Dedifferentiated amniotic fluid mesenchymal stem cell (primary cell): Measurements from ENCODE around the gene ITPR1.
A peak's percentile ranks its signal among the peaks of the same experiment; 100 is the strongest.

Source experiments
- DNase-seq: peaks from one replicate; pipeline ENCODE4 v3.0.0-alpha.2; 2016; ENCODE audit errors: extremely low spot score

Gene ITPR1

DNA sequence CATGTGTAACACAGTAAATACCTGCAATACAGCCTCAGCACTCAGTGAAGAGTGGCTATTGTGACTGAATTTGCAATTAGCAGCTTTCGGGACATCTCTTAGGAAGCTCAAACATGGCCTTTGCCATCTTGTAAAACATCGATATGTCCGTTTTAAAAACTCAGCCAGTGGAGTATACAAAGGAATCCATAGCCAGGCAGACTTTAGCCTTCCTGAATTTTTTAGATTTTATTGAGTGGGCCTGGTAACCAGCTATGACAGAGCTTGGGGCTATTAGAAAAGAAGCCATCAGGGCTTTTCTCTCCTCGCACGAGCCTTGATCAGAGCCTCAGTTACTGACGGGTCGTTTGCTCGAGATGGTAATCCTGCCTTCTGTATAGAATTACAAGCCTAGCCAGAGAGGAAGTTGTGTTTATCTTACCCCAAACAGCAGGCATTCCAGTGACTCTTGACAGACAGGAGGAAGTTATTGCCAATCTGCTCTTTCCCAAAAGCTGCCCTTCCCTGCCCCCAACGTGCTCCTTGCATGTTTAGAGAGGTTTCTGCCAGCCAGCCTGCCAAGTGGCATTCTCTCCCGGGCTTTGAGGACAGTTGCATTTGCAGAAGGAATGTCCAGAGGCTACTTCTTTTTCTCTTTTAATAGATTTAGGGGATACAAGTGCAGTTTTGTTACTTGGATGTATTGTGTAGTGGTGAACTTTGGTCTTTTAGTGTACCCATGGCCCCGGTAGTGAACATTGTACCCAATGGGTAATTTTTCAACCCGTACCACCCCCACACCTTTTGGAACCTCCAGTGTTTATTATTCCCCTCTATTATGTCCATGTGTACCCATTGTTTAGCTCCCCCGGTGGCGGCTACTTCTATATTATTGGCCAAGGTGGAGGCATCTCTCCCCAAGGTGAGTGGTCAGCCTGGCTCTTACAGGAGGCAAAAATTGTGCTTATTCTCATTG, 40.6 kb downstream of the ITPR1 start:
- peak; percentile 24 for DNase-seq

DNA sequence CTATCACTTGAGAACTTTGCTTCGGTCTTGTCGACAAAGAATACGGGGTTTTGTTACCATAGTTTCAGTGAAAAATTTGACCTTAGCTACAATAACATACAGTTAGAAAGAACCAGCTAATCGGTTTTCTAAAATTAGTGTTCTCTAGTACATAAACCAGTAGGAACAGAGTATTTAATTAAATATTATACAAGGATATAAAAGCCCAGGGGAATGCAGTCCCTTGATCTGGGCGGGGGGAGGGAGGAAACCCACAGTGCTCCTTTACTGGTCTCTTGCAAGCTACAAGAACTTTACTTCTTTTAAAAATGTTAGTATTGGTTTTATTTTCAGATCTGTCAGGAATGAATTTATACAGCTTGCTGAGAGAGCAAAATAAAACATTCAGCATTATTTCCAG, 41.8 kb downstream of the ITPR1 start:
- DNase-seq: no peak

DNA sequence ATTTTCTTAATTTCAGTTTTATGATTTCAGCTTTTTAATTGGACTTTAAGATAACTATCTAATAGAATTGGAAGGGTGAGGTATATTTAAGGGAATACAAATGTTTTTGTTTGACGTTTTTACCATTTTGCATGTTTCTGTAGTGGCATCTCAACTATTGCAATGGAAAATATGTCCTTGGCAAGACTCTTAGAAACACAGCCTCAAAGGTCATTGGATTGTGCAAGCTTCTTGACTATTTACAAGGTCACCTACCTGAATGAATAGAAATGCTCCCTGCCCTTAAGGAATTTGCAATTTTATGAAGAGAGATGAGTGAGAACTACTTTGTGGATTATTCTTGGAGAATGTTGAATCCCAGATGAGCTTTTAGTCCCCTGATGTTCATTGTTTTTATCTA, 43.1 kb downstream of the ITPR1 start:
- no peak for DNase-seq

DNA sequence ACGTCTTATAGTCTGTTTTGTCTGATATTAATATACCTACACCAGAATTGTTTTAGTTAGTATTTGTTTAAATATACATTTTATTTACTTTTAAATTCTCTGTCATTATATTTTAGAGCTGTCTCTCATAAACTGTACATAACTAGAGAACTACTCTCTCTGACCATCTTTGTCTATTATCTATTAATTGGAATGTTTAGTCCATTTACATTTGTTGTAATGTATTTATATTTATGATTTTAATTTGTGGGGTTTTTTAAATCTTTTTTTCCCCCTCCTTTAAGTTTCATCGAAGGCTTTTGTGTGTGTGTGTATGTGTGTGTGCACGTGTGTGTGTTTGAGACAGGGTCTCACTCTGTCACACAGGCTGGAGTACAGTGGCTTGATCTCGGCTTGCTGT, 47.1 kb downstream of the ITPR1 start:
- no peak for DNase-seq

DNA sequence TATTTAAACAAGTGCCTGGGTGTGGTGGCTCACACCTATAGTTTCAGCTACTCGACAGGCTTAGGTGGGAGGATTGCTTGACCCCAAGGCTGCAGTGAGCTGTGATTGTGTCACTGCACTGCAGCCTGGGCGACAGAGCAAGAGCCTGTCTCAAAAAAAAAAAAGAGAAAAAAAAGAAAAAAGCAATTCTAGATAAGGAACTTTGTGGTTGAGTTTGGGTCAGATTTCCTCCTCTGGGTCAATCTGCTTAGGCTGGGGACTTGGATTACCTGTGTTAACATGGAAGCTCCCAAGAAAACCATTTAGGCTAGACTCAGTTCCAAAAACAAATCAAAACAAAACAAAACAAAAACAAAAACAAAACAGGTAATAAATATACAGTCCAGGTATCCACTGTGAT, 50.0 kb downstream of the ITPR1 start:
- no peak for DNase-seq

DNA sequence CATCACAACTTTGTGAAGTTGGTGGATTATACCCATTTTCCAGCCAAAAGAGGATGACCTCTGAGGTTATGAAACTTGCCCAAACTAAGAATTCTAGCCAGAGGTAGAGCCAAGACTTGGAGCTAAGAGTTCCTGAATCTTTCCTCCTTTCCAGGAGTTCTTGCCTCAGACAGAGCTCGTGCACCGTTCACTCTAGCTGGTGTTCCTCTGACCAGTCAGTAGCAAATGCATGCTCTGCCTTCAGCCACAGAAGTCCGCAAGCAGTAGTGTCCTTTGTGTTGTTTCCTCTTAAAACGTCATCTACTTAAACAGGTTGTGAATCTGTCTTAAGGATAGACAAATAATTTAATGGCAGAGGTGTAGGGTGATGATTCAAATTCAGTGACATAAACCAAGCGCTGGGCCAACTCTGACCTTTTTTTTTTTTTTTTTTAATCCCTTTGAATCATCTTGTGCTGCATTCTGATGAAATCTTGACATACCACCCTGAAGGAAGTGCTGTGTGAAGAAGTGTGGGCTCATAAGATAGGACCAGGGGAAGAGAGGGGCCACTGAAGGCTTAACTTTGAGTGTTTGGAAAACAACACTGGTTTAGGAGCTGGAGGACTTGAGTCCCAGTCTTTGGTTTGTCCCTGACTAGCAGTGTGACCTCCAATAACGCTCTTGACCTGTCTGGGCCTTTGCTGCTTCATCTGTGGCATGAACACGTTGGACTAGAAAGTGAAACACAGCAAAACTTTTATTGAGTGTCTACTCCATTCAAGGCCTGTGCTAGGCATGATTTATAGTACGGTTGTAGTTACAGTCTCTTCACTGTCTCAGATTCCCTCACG, 53.4 kb downstream of the ITPR1 start:
- DNase-seq: no peak

DNA sequence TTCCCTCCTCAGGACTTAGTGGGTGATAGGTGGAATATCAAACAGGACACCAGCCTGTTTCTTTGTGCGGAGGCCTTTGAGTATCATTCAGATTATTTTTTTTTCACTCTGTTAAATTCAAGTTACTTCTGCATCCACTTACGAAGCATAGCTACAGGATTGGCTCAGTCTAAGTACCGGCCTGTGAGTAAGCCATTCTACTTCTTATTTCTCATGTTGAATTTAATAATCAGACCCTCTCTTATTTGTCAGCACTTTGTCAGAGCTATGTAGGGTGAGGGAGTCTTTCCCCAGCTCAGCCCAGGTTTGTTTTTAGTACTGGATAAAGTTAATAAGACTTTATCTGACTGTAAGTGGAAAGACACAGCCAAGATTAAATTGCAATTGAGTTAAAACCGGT, 54.7 kb downstream of the ITPR1 start:
- DNase-seq: no peak

DNA sequence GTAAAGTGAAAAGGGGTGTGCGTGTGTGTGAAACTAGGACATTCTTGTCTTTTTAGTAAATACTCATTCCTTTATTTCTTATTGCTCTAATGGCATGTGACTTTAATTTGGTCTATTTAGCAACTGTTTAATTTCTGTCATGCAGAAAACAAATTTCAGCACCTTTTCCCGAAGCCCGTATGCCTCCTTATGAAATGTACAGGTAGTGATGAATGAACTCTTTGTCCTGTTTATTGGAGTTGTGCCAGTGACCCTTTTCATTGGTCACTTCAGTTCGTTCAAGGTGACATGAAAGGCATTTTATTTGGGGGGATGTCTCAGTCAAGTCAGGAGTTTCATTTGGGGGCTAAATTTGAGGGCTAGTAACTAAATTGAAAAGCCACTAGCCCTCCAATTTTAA, 55.2 kb downstream of the ITPR1 start:
- no peak for DNase-seq

DNA sequence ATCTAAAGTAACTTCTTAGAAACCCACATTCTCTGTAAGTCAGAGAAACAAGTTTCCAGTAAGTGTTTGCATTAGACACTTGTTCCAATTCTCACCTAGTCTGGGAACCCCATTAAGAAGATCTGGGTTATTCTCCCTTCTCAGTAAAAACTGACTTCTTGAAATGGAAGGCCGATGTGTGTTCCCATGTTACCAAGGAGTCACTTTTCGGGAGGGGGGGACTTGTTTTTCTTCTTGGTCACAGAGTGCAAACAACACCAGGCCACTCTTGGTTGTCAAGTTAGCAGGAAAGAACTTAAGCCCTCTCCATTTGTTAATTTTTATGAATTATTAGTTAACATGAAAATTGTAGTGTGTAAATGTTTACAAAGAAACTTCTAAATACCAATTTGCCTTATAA, 55.6 kb downstream of the ITPR1 start:
- no peak for DNase-seq

DNA sequence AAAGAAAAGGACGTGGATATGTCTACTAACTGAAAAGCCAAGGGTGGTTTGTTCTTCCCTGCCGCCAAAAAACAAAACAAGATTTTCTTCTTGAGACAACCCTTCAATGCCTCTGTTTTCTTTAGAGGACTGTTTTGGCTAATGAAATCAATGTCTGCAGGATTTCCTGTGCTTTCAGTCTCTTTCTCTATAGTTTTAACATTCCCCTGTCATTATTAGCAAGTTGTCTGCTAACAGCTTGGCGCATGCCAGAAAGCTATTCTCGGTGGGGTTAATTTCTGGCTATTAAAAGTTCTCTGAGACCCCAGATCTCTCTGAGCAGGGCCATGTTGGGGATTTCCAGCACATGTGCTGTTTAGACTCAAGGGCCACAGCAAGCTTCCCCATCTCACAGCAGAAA, 56.7 kb downstream of the ITPR1 start:
- no peak for DNase-seq

DNA sequence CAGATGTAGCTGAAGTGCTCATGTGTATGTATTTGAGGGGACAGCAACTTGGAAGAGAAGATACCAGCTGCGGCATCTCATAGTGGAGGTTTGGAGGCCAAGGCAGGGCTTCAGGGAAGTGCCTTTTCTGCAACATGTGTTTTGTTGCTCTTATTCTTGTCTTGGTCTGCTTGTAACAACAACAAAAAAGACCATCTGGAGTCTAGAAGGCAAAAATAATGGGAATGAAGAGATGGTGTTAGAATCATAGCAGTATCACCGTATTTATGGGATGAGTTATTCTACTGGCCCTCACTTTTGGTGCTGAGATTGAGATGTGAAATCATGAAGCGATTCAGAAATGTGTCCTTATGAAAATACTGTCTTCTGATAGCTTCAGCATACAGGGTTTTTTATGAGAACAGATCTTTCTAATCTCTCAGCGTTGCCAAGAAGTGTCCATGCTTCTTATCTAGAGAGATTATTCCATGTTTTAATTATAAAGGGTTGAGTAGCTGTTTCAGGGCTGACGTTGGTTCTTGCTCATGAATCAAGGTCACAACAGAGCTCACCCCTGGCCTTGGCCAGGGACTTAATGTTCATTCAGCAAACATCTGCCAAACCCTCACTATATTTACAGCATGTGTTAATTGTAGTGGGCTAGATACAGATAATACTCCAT, 58.0 kb downstream of the ITPR1 start:
- no peak for DNase-seq

DNA sequence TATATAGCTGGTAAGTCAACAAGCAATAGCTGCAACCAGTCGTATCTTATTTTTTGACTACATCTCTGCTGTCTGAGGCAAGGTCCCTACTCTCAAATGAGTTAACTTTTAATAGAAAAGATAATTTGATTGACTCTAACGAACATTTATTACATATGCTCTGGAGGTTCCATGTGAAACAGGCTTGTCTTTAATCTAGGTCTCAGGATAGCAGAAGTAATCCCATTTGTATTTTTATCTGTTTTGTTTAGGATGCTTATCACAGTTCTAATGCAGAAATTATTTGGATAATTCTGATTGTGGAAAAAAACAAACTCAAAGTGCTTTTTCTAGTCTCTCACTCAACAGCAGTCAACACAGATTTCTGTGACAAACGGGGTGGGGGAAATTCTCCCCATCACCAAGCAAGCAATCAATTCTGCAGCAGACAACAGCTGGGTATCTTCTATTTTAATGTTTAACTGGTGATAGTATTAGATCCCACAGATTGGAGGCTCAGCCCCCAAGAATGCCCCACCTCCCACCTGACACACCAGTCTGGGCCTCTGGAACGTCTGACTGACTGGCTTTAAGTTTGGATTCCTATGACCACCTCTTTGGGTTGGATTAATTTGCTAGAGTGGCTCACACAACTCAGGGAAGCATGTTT, 58.8 kb downstream of the ITPR1 start:
- DNase-seq: no peak

DNA sequence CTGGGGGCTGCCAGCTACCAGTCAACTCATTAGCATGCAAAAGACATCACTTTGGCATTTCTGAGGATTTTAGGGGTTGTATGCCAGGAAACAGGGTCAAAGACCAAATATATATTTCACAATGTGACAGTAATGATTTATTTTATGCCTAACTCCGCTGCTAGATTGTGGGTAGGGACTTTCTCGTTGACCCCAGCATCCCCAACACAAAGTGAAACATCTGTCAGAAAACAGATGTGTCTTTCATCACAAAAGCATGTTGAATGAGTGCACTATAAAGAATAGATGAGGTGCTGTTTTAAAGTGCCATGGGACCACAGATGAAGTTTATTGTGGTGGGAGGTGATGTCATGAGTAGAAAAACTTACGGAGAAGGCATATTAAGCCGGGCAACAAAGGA, 59.7 kb downstream of the ITPR1 start:
- no peak for DNase-seq

DNA sequence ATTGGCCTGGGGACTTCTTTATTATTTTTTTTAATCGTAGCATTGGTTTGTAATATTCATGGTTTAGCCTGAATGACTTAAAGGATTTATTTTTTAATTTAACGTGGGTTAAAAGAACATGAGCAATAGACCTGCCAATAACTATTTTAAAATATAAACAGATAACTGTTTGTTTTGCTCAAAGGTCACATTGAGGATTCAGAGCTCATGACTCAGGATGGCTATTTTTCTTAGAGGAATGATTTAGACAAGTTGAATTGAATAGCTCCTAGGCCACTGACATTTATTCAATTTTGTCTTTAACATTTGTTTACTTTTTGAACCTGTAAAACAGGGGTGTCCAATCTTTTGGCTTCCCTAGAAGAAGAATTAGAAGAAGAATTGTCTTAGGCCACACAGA, 68.5 kb downstream of the ITPR1 start:
- no peak for DNase-seq

DNA sequence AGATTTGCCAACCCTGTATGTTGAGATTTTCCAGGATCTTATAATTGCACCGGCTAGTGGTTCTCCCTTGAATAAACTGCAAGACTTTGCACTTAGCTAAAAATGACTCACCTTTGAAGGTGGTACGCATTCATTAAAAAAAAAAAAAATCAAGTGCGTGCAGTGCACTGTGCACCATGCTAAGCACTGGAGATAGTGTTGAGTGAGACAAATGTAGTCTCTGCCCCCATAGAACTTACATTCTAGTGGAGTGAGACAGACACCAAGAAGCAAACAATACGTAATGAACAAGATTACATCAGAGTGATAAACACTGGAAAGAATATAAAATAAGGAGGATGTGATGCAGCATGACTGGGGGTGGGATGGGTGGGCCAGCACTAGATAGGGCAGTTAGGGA, 69.4 kb downstream of the ITPR1 start:
- no peak for DNase-seq

DNA sequence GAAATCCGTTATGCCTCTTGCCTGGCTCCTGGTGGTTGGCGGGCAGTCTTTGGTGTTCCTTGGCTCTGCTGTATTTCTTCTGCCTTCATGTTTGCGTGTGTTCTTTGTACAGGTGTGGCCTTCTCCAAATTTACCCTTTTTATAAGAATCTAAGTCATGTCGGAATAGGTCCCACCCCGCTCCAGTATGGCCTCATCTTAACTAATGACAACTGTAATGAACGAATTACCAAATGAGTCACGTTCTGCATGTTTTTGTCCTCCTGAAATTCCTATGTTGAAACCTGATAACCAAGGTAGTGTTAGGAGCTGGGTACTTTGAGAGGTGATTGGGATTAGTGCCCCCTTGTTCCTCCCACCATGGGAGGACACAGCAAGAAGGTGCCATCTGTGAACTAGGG, 71.1 kb downstream of the ITPR1 start:
- DNase-seq: no peak

DNA sequence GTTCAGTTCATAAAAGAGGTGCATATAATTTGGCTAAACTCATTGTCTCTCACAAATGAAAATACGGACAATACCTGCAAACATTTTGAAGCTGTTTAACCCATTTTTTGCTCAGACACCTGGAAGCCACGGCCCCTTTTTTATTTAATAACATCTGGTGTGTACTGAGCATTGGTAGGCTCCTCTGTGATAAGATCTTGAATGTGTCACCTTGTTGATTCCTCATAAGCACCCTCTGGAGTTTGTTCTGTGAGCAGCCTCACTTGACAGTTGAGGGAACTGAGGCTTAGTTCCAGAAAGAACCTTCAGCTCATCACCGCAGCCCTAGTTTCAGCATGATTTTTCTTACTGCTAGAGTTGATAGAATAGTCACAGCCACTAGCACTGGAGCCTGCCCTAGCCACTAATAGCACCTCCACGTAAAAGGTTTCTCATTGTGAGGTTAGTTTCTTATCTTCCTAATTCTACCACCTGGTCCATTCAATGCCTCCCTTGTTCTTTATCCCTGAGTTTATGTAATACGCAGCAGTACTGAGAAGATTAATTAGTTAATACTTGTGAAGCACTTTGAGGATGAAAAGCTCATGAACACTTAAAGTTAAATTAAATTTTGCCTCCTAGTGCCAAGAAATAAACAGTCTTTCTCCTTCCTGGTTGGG, 71.9 kb downstream of the ITPR1 start:
- no peak for DNase-seq

DNA sequence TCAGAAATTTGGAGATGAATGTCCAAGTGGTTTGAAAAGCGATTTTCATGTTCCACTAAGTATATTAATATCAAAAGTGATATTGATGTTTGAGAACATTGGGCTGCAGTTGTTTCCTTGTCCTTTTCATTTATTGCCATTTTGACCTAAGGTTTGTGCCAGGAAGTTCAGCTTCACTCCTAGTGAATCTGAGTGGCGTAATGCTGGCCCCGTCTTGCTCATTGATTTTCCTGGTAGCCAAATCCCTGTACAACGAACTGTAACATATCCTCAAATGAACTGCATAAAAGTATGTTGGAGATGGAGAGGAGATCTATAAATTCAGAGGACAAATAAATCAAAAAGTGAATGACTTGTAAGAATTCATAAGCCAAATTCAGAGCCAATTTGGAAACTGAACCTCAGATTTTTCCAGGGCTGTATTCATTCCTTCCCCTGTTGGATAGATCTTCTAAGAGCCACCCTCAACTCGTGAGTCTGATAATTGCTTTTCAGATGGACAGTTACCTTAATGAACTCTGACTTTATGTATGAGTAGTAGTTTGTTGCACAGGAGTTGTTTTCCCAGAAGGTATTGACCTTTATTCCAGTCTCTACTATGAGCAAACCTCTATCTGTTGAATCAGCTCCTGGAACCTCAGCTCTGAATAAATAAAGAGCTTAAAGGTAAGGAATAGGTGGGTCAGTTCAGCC, 72.8 kb downstream of the ITPR1 start:
- no peak for DNase-seq

DNA sequence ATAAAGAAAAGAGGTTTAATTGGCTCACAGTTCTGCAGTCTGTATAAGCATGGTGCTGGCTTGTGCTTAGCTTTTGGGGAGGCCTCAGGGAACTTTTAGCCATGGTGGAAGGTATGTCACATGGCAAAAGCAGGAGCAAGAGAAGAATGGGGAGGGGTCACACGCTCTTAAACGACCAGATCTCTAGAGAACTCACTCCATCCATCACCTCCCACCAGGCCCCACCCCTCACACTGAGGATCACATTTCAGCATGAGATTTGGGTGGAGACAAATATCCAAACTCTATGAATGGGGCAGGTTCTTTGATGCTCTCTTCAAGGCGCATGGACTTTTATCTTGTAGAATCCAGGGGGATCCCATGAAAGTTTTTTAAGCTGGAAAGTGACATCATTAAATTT, 75.7 kb downstream of the ITPR1 start:
- DNase-seq: no peak

DNA sequence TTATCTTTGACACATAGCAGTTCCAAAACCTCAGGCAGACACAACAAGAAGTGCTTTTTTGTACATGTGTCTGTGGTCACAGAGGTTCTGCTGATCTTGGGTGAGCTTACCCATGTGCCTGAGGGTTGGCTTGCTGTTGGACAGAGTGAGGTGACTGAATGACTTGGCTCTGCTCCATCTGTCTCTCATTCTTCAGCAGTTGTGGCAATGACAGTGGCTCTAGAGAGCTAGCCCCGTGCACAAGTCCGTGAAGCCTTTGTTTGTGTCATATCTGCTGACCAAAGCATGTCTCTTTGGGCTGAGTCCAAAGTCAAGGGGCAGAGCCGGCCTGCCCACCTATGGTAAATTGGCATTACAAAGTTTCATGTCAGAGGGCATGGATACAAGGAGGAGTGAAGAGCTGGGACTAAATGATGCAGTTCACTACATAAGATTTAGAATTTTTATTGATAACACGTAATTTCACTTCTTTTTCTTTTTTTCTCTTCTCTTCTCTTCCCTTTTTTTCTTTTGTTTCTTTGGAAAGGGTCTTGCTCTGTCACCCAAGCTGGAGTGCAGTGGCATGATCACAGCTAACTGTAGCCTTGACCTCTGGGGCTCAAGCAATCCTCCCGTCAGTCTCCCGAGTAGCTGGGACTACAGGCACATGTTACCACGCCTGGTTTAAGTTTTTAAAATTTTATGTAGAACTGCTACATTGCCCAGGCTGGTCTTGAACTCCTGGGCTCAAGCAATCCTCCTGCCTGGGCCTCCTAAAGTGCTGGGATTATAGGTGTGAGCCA, 77.9 kb downstream of the ITPR1 start:
- DNase-seq: no peak
